Bronchial epithelial cell (primary cell): ENCODE measurements around the gene HAUS7. TPM values are rescaled to one million over a fixed set of nuclear protein-coding genes. Genes with fewer than 3 reads are reported as not detected.

Source experiments
- DNase-seq: peaks from one replicate; pipeline ENCODE4 v3.0.0-alpha.2; 2010; ENCODE audit warnings: low read depth
- FAIRE-seq: peaks from 2 replicates; lab custom pipeline; 2011; peaks lifted over from hg19 to GRCh38; lab: Jason Lieb, UNC
- H3K27me3 ChIP-seq: 2 replicates; pipeline ENCODE4 v1.5.1; 2011; ENCODE audit warnings: low read length; ENCODE audit not compliant: control insufficient read depth, insufficient read depth
- H3K36me3 ChIP-seq: 2 replicates; pipeline ENCODE4 v1.5.1; 2011; ENCODE audit warnings: low read length; ENCODE audit not compliant: control insufficient read depth, insufficient read depth
- H3K4me3 ChIP-seq: 2 replicates; pipeline ENCODE4 v1.5.1; 2011; ENCODE audit warnings: mild to moderate bottlenecking, low read depth, low read length, control low read depth
- CTCF ChIP-seq: IDR thresholded peaks from 2 replicates; pipeline ENCODE4 v1.5.1; 2011; ENCODE audit warnings: mild to moderate bottlenecking, moderate library complexity, low read length, control low read depth, inconsistent platforms; ENCODE audit not compliant: insufficient read depth, severe bottlenecking
- total RNA-seq: library from RNA; depleted of rRNA; stranded (reverse); fragments of >200 nt; gene quantifications from 2 replicates; pipeline ENCODE4 v1.2.1, GENCODE V29; 2014

Gene HAUS7
- total RNA-seq, 1 donor from 2014 or later = 7.4 TPM

DNA sequence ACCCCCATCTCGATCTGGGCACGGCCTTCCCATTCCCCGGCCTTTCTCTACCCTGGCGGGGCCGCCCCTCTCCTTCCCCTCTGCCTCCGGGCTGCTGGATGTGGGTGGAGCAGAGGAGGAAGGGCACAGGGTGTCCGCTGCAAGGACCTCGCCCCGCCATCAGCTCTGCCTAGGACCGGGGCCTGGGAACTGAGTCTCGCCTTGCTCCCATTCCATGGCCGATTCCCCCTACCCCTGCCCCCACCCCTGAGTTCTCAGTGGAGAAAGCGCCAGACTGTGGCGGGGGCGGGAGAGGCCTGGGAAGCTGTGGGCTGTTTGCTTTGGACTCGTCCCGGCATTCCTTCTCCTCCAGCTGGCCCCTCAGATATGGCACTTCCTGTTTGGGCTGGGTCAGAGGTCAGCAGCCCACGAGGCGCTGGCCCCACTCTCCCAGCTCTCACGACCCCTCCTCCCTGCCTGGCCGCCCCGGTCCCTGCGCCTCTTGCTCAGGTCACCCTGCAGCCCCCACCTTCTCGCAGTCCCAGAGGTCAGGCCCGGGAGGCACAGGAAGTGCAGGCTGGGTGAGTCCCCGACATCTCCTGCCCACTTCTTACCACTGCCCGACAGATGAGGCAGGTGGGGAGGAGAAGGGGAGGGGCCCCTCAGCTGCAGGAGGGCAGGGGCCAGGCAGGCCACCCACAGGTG is 18.0 kb upstream of the HAUS7 start:
- no peak for FAIRE-seq
- H3K27me3 ChIP-seq = no peaks in the 10 kb centered on the region
- DNase-seq = no peak
- no peak overlapping the region for H3K4me3 ChIP-seq
- TF ChIP-seq CTCF = no peak
- no peaks in the 10 kb centered on the region for H3K36me3 ChIP-seq

- Histone ChIP-seq H3K27me3 (no peaks in the 10 kb centered on the region), H3K36me3 (no peaks in the 10 kb centered on the region), H3K4me3 (no peak overlapping the region)
- no peak for TF ChIP-seq CTCF
- DNase-seq (no peak), FAIRE-seq (no peak)
Observed at GRCh38 chrX:153487590-153488071, 17.3 kb upstream of the HAUS7 start.

GRCh38 chrX:153486171-153486570 is 15.8 kb upstream of the HAUS7 start:
- Histone ChIP-seq H3K4me3 (no peak overlapping the region), H3K36me3 (no peaks in the 10 kb centered on the region), H3K27me3 (no peaks in the 10 kb centered on the region)
- FAIRE-seq (no peak), DNase-seq (no peak)
- no peak for TF ChIP-seq CTCF

GRCh38 chrX:153485396-153486080 is 15.2 kb upstream of the HAUS7 start:
- Histone ChIP-seq H3K27me3 (no peaks in the 10 kb centered on the region), H3K36me3 (no peaks in the 10 kb centered on the region), H3K4me3 (no peak overlapping the region)
- no peak for DNase-seq
- no peak for TF ChIP-seq CTCF
- FAIRE-seq = no peak

DNA sequence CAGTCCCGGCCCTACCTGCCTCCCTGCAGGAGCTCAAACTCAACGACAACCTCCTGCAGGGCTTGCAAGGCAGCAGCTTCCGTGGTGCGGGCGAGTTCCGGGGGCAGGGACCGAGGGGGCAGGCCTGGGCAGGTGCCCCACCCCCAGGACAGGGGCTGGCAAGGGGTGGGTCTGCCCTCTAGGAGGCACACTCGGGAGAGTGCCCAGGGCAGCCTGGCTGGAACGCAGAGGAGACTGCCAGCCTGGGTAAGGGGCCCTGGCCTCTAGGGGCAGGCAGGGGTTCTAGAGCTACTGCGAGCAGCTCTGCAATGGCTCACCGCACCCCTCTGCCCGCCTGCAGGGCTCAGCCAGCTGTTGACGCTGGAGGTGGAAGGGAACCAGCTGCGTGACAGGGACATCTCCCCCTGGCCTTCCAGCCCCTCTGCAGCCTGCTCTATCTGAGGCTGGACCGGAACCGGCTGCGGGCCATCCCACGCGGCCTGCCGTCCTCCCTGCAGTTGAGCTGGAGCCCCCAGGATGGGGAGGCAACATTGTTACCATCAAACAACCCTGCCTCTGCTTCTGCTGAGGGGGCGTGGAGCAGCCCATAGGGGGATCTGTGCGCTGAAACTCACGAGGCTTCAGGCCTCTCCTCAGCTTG is 12.1 kb upstream of the HAUS7 start:
- Histone ChIP-seq H3K4me3 (no peak overlapping the region), H3K27me3 (no peaks in the 10 kb centered on the region), H3K36me3 (no peaks in the 10 kb centered on the region)
- FAIRE-seq (no peak), DNase-seq (no peak)
- no peak for TF ChIP-seq CTCF
